ENCODE measurements around the gene GALT. TPM values are rescaled to one million over a fixed set of nuclear protein-coding genes. Genes with fewer than 3 reads are reported as not detected.

Gene GALT
- 21.3 TPM for polyA plus RNA-seq (2013, experiment 1 of 2; ENCODE audit: insufficient read length)
- polyA plus RNA-seq (2013, experiment 2 of 2; ENCODE audit: insufficient read length) = 19.6 TPM

GRCh38 chr9:34646211-34647083 lies at the start of gene GALT:
Gene GALT, plus strand, starts transcription at chr9:34646675. Its CDS starts 30 bp downstream, at chr9:34646705.
- peak; percentile 83 for DNase-seq

DNA sequence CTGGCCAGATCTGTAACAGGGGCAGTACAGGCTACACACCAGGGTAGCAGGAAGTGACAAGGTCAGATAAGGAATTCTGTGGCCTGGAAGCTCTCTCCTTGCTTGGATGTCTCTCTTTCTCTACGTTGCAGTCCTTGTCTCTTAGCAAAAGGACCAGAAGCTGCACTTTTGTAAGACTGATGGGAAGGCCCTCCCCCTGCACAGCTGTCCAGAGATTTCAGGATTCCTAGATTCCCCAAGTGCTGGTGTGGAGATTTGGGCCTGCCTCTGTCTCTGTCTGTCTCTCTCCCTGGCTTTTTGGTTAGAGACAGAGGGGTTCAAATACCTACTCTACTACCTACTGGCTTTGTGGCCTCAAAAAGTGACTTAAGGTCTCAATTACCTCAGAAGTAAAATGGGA lies 46.9 kb upstream of the GALT start:
- DNase-seq = no peak

DNA sequence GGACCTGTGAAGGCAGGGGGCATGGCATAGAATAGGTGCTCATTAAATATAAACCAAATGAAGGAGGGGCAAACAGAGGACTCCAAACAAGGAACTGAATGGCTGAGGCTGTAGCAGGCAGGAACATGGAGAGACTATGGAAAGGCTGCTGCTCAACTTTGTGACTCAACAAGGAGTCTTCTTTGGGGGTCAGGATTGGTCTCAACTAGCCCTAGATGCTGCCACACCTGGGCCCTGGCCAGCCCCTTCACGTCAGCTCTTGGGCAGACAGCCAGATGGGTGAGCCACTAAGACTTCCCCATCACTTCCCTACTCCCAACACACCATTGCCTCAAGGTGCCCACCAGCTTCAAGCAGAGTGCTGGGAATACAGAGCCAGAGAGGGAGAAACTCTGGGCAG lies 45.6 kb upstream of the GALT start:
- no peak for DNase-seq

GRCh38 chr9:34601937-34602573 lies 44.4 kb upstream of the GALT start:
- DNase-seq = no peak

DNA sequence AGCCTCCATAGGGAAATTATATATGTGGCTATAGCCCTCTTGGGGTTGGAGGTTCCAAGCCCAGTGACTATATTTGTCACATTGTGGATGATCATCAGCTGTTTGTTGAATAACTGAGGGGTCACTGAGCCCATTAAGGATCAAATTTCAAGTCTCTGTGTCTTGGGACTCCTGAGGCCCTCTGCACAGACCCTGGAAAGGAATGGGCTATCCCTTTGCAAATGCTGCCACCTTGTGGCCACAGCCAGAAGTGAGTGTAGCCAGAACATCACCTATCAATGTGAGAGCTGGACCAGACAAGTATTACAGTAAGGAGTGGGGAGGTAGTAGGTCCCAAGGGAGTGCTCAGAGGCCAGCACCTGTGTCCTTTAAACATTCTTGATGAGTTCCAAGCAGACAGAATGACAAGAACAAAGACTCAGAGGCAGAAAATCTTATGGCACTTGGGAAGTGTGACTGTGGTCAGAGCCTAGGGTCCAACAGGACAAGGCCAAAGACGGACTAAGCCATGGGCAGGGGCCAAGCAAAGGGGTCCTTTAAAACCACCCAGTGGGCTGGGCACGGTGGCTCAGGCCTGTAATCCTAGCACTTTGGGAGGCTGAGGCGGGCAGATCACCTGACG lies 42.8 kb upstream of the GALT start:
- peak; percentile 67 for DNase-seq

GRCh38 chr9:34606190-34606589 lies 40.3 kb upstream of the GALT start:
- no peak for DNase-seq

- no peak for DNase-seq
These were observed 39.6 kb upstream of the GALT start for GRCh38 chr9:34606905-34607304.

GRCh38 chr9:34607331-34607730 lies 39.1 kb upstream of the GALT start:
- no peak for DNase-seq

DNA sequence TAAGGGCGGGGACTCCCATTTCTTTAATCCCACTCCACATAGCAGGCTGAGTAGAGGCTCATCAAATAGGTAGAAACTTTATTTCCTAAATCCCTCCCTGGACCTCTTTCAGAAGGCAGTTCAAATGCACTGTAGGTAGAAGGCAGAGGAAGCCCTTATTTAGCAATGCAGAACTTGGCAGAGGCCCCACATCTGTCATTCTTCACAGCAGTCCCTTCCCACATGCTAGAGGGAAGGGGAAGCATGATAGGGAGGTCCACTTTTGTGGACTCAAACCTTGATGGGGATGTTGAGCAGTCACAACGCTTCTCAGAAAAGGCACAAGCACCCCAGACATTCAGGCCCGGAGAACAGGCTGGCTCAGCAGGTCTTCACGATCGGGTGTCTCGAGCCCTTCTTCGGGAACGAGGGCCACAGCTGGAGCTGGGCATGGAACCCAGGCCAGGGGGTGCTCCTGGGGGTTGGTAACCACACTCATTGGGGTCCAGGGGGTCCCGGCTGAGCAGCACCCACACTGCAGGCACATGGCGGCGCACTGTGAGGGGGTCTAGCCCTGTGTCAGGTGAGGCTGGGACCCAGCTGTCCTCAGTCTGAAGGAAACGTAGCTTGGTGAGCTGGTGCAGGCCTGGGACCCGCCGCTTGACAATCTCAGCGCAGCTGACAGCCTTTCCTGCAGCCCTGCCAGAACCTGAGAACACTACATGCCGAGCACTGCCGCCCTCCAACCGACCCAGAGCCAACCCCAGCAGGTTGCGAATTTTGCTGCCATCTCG lies 35.9 kb upstream of the GALT start:
- DNase-seq = no peak

DNA sequence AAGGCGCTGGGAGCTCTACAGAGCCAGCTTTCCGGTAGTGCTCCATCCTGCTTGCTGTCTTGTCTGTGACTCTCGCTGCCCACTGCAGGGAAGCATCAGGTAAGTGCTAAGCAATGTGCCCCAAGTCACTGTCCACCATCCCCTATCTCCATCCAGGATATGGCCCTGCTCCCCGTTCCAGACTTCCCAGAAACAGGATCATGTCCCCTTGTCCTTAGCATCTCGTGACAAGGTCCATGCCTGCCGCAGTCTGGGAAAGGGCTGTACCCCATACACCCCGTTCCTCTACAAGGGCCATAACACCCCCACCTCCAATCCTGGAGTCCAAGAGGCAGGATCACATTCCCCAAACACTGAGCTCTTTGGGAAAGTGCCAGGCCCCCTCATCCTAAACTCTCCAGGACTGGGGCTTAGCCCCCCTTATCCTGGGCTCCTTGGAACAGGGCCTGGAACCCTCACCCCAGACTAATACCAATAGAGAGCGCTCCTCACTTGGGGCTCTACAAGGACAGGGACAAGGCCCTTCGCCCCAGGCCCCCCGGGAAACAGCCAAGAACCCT lies 35.1 kb upstream of the GALT start:
- no peak for DNase-seq

- peak; percentile 83 for DNase-seq
These were observed 34.4 kb upstream of the GALT start, which contains the start of gene RPP25L for GRCh38 chr9:34611811-34612787. Gene RPP25L, minus strand, starts transcription at chr9:34612097. Its CDS starts 801 bp downstream, at chr9:34611296.

DNA sequence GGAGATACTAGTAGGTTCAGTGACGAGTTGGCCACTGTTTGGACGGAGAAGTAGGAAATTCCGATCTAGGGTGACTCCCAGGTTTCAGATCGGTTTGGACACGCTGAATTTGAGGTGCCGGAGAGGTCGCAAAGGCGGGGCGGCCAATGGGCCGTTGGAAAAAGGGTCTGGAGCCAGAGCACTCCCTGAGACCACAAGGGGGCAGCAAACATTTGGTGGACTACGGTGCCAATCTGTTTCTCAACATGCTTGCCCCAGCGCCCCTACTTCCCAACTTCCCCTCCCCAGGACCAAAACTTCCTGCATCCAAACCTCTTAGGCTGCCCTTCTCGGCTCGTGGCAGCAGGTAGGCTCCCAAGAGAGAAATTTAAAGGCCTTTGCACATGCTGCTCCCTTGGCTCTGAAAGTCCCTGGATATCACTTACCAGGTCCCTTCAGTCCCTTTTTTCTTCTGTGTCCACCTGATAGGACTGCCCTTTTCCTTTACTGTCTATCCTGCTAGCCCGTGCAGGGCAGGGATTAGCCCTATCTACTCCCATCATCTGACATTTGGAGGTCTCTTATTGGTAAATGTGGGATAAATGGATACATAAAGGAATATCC lies 33.6 kb upstream of the GALT start:
- peak; percentile 75 for DNase-seq

- no peak for DNase-seq
These were observed 31.3 kb upstream of the GALT start for GRCh38 chr9:34615132-34615531.

DNA sequence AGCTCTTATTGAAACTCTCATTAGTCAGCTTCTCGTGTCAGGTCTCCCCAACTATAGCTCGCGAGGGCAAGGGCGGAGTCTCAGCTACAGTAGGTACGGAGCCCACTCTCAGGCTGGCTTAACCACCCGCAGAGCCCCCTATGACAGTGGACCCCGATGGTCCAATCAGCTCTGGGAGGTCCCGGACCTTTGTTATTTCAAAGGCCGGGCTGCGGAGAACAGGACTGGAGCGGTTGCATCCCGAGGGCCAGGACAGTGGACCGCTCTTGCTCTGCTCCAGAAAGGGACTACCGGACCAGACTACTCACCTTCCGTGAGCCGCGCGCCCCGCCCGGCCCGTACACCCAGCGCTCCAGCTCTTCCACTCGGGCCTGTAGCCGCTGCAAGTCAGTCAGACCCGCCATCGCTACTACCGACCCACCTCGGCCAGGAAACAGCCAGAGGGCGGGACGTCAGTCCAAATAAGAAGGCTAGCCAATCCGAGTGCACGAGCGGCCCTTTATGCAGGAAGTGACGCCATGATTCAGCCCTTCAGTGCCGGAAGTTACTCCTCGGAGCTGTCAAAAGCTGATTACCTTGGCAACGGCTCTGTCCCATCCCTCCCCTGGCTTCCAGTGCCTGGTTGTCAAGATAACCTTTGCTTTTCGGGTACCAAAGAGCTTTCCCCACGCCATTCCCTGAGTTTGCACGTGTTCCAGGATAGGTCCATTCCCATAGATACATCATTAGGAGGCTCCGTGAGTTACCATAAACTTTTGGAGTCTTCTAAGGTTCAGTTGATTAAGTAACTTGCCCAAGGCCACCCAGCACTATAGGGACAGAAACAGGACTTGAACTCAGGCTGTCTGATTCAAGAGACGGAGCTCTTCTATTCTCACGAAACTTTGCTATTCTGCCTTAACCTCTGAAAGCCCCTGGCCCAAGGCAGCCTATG lies 26.1 kb upstream of the GALT start, which contains the start of gene DCTN3:
TSS of gene DCTN3 (minus strand) at position 435 of the 934 bp plus-strand sequence. CDS start at position 404, 31 bp downstream.
- peak; percentile 96 for DNase-seq

- no peak for DNase-seq
These were observed 22.9 kb upstream of the GALT start for GRCh38 chr9:34623374-34624235.

DNA sequence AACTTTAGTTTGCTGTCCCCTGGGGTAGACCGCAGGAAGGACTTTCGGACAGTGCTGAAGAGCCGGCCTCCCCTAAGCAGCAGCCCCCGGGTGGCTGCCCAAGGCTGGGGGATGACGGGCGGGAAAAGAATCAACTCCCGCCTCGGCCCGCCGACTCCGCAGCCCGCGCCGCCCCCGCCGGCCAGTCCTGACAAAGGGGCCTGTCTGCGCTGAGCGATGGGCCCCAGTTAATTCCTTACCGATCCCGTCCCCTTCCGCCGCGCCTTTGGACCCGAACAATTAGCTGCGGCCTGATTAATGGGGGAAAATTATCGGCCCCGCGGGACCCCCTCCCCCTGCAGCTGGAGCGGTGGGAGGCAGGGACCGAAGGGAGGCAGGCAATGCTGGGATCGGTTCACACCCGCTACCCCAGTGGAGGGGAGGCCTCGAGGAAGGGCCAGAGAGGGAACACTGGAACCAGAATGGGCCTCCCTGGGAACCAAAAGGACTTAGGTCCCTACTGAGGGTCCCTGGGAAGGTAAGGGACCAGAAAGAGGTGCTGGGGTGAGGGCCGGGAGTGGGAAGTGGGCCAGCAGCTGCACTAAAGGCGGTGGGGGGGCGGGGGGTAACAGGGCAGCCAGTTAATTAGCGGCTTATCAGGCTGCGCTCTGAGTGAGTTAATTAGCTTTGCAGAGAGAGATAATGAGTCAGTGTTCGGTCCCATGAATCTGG lies 21.8 kb upstream of the GALT start:
- DNase-seq = no peak

DNA sequence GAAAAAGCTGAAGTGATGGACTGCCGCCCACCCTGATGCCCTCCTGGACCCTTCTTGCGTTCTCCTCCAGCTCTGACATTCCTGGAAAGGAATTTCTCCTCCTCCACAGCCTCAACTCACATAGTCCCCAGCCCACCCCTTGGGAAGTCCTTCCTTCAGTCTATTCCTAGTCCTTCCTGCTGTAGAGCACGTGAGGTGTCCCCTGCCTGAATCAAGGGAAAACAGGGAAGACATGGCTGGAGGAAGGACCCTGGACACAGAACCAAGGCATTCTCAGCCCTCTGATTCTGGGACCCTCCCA lies 21.3 kb upstream of the GALT start:
- no peak for DNase-seq

All from fibroblast of skin of back (primary cell).